BLaER1 (cell line): ENCODE data around the gene LST1.

ENCODE experiments used
- H3K27ac ChIP-seq: shearing (Covaris generic); formaldehyde crosslinking; 2 replicates; pipeline ENCODE4 v1.8.1; 2022
- H3K27me3 ChIP-seq: shearing (Covaris generic); formaldehyde crosslinking; 2 replicates; pipeline ENCODE4 v1.8.1; 2022
- H3K36me3 ChIP-seq: shearing (Covaris generic); formaldehyde crosslinking; 2 replicates; pipeline ENCODE4 v1.8.1; 2022
- H3K4me1 ChIP-seq: shearing (Covaris generic); formaldehyde crosslinking; 2 replicates; pipeline ENCODE4 v1.8.1; 2022
- H3K4me2 ChIP-seq: shearing (Covaris generic); formaldehyde crosslinking; 2 replicates; pipeline ENCODE4 v1.8.1; 2022
- H3K4me3 ChIP-seq: shearing (Covaris generic); formaldehyde crosslinking; 2 replicates; pipeline ENCODE4 v1.8.1; 2022
- H3K9ac ChIP-seq: shearing (Covaris generic); formaldehyde crosslinking; 2 replicates; pipeline ENCODE4 v1.8.1; 2022
- H3K9me3 ChIP-seq: shearing (Covaris generic); formaldehyde crosslinking; 2 replicates; pipeline ENCODE4 v1.8.1; 2022
- H4K20me1 ChIP-seq: shearing (Covaris generic); formaldehyde crosslinking; 2 replicates; pipeline ENCODE4 v1.8.1; 2022
- Cebpa-rat ChIP-seq: shearing (Covaris generic); IDR thresholded peaks from 2 replicates; pipeline ENCODE4 v1.8.1; 2022

Gene LST1

DNA sequence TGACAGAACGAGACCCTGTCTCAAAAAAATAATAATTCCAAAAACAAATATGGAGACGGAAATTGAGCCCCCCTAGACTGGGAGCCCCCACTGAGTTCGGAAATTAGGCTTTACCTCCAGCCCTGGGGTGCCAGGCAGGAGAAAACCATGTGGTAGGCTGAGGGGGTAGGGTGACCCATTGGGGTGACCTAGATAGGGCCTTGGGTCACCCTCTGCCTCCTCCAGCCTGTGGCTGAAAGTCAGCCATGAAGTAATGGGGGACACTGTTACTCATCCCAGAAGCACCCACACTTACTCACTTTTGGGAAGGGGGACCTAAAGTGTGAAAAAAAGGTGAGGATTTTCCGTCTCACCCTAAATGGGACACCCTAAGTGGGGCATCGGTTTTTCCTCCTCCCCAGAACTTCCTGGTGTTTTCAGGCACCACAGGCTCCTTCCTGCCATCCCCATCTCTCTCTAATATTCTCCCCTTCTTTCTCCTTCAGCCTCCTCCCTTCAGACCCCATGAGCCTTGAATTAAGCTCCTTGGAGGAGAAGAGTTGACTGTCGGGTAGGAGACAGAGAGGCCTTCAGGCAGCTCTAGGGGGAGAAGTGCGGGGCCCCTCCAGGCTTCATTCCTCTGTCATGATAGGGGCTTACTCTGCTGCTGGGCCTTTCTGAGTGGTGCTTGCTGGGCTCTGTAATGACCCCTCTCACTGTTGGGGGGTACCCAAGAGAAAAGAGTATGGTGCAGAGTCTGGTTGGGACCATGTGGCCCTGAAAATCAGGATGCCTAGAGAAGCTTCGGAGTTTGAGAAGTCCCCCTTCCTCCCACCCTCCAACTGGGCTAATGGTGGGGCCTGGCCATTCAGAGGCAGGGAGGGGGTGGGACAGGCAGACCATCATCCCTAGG is 6.3 kb upstream of the LST1 start:
- H3K9me3 ChIP-seq: no peaks in the 10 kb centered on the region
- H3K9ac ChIP-seq: no peak overlapping the region
- H4K20me1 ChIP-seq: 0 out of 2 replicates have a peak, but pooled peaks cover 7% of the 10 kb centered on the region
- H3K27me3 ChIP-seq: no peaks in the 10 kb centered on the region
- H3K27ac ChIP-seq: no peak overlapping the region
- H3K36me3 ChIP-seq: peaks cover 25% of the 10 kb centered on the region
- no peak overlapping the region for H3K4me3 ChIP-seq
- peak overlapping the region; percentile 99 for H3K4me2 ChIP-seq
- TF ChIP-seq Cebpa-rat: no peak
- H3K4me1 ChIP-seq: peaks cover 85% of the 10 kb centered on the region

DNA sequence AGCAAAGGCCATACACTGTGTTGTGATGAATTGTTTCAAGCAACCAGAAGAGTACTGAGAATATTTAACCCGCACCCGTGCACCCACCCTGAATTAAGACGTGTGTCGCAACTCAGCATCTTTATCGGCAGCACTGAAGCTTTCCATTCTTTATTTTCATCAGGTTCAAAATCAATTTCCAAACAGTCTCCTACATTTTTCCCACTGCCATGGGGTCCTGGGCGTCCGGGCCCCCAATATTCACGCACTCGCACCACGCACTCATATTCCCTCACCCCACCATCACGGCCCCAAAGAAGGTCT is 5.7 kb upstream of the LST1 start:
- H3K9me3 ChIP-seq: no peaks in the 10 kb centered on the region
- peak overlapping the region; percentile 92 for H3K9ac ChIP-seq
- H3K27me3 ChIP-seq: no peaks in the 10 kb centered on the region
- peak overlapping the region; percentile 93 for H3K27ac ChIP-seq
- H4K20me1 ChIP-seq: 0 out of 2 replicates have a peak, but pooled peaks cover 7% of the 10 kb centered on the region
- peak overlapping the region; percentile 99 for H3K4me2 ChIP-seq
- TF ChIP-seq Cebpa-rat: peak; percentile 68
- peaks cover 25% of the 10 kb centered on the region for H3K36me3 ChIP-seq
- peaks cover 85% of the 10 kb centered on the region for H3K4me1 ChIP-seq
- peak overlapping the region; percentile 81 for H3K4me3 ChIP-seq

DNA sequence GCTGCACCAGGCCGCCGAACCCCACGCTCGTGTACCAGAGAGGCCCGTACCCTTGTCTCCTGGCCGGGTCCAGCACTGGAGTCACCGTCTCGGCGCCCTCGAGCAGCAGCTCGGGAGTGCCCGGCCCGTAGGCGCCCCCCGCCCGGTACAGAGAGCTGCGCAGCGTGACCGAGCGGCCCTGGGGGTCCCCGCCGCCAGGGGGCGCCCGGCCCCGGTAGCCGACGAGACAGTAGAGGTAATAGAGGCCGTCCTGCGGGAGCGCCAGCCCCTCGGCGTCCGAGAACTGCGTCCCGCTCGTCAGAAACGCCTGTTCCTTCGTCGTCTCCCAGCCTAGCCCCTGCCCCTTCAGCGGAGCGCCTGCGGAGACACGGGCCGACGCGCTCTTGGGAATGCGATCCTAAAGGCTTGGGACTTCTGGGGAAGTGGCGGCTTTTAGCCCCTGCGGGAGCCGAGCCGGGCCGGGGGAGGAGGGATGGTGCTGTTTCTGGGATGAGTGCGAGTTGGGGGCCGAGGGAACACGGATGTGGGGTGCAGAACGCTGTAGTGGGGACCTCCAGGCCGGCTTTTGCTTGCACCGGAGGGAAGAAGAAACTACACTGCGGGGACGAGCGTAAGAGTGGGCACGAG is 5.2 kb upstream of the LST1 start:
- peaks cover 25% of the 10 kb centered on the region for H3K36me3 ChIP-seq
- H3K27me3 ChIP-seq: no peaks in the 10 kb centered on the region
- peak overlapping the region; percentile 81 for H3K4me3 ChIP-seq
- no peak for TF ChIP-seq Cebpa-rat
- H3K27ac ChIP-seq: peak overlapping the region; percentile 93
- H3K9ac ChIP-seq: peak overlapping the region; percentile 92
- H3K9me3 ChIP-seq: no peaks in the 10 kb centered on the region
- peak overlapping the region; percentile 99 for H3K4me2 ChIP-seq
- H4K20me1 ChIP-seq: 0 out of 2 replicates have a peak, but pooled peaks cover 7% of the 10 kb centered on the region
- peaks cover 86% of the 10 kb centered on the region for H3K4me1 ChIP-seq

DNA sequence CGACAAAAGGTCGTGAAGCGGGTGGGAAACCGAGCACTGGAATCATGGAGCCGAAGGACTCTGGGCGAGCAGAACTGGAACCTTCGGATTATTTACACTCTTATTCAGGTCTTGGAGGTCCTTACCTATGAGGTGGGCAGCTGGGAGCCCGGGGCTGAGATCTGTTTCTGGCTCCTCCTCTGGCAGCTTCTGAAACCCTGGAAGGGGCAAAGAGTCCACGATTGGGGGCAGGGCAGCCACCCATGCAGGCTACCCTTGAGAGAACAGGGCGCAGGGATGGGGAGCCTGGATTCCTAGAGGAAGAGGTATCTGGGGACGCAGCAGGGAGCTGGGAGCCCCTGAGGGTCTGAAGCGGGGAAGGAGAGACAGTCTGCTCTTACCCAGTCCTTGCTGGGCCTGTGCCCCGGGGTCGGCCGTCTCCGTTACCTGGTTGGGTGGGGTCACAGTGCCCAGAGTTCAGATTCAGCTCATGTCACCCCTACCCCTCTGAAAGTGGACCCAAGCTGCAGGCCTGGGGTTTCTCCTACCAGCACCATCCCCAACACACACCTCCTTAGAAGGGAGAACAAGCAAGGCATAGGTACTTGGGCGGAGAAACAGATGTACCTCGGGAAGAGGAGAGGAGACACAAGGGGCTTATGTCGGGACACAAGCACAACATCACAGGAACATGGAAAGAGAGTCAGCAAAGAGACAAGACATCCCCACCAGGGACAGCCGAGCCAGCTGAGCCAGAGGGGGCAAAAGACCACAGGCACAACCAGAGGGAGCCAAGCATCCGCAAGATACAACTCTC is 4.4 kb upstream of the LST1 start:
- H4K20me1 ChIP-seq: 0 out of 2 replicates have a peak, but pooled peaks cover 6% of the 10 kb centered on the region
- peak overlapping the region; percentile 99 for H3K4me2 ChIP-seq

DNA sequence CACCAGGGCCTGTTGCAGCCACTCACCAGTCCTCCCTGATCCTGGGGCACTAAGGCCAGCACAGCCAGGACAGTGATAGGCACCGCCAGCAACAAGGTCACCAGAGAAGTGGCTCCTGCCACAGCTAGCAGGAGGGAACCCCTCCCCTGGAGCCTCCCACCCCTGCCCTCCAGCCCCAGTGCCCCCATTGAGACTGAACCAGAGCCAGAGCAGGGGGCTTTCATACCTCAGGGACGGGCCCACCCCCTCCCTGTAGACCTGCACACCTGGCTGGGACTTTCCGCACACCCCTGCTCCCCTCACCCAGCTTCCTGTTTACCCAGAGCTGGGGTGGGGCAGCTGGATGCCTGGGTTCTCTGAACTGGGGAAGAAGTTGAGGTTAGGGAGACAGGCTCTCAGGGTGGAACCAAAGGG is 3.8 kb upstream of the LST1 start, which contains the start of gene LTB:
Gene LTB (minus strand): TSS at position 195 of the 414 bp plus-strand sequence. CDS start 7 bp downstream, at position 188.
- Histone ChIP-seq H3K9ac (peak within 1 kb of the TSS; percentile 92), H3K9me3 (no peaks in the 10 kb centered on the region), H3K4me3 (peak within 1 kb of the TSS; percentile 81), H4K20me1 (0 out of 2 replicates have a peak, but pooled peaks cover under 1% of the 10 kb centered on the region), H3K27ac (peak within 1 kb of the TSS; percentile 93), H3K36me3 (peaks cover 19% of the 10 kb centered on the region), H3K4me2 (peak within 1 kb of the TSS; percentile 99), H3K27me3 (no peaks in the 10 kb centered on the region), H3K4me1 (peaks cover 86% of the 10 kb centered on the region)
- TF ChIP-seq Cebpa-rat: no peak

More for the DNA sequence above, 4.4 kb upstream of the LST1 start:
- TF ChIP-seq Cebpa-rat: no peak
- Histone ChIP-seq H3K27ac (peak overlapping the region; percentile 93), H3K4me1 (peaks cover 86% of the 10 kb centered on the region), H3K27me3 (no peaks in the 10 kb centered on the region), H3K36me3 (peaks cover 25% of the 10 kb centered on the region), H3K9me3 (no peaks in the 10 kb centered on the region), H3K4me3 (peak overlapping the region; percentile 81), H3K9ac (peak overlapping the region; percentile 92)

DNA sequence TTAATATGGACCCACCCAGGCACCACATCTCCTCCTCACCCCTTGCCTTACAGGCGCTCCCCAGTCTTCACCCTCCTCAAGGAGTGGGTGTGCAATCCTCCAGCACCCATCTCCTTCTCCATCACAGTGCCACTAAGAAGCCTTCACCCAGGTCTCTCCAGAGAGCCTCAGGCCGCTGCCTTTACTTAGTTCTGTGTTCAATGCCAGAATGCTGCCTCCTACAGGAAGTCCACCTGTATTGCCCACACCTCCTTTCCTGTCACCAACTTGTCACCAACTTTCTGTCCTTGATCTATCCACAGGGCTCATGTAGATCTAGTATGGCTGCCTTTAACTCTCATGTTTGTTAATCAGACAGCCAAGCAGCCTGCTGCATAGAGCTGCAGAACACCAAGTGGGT is 586 bp upstream of the LST1 start:
- no peaks in the 10 kb centered on the region for H3K27me3 ChIP-seq
- no peaks in the 10 kb centered on the region for H4K20me1 ChIP-seq
- peak overlapping the region; percentile 84 for H3K27ac ChIP-seq
- no peak overlapping the region for H3K9ac ChIP-seq
- no peak overlapping the region for H3K4me3 ChIP-seq
- H3K36me3 ChIP-seq: no peaks in the 10 kb centered on the region
- peak overlapping the region; percentile 88 for H3K4me2 ChIP-seq
- TF ChIP-seq Cebpa-rat: no peak
- H3K9me3 ChIP-seq: no peaks in the 10 kb centered on the region
- peaks cover 80% of the 10 kb centered on the region for H3K4me1 ChIP-seq

DNA sequence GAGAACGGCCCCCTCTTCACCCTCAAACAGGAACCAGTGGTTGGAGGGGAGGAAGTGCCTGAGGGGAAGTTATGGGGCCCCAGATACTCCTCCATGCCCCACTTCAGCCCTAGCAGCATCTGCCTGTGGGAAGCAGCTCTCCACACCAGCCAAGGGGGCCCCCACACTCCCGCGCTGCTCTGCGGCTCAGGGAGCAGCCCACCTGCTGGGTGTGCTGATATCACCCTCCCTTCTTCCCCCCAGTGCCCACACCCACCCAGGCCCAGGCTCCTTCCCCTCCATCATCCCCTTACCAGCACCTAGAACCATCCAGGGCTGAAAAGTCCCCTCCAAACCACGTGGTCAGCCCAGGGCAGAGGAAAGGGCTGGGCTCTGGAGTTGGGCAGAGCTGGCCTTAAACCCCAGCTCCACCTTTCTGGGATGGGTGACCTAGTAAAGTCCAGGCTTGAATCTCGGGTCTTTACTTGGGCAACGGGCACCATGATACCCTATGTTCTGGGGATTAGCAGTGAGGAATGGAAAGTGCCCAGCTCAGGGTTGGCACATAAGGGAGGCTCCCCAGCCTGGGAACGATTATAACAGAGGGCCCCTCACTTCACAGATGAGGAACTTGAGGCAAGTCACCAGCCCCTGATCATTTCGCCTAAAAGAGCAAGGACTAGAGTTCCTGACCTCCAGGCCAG is 663 bp downstream of the LST1 start:
- Histone ChIP-seq H3K4me2 (peak overlapping the region; percentile 88), H4K20me1 (no peaks in the 10 kb centered on the region), H3K4me3 (peak overlapping the region; percentile 27; the same call in 1 of the 2 replicates), H3K27ac (peak overlapping the region; percentile 84), H3K9me3 (no peaks in the 10 kb centered on the region), H3K27me3 (no peaks in the 10 kb centered on the region), H3K9ac (peak overlapping the region; percentile 51), H3K4me1 (peaks cover 72% of the 10 kb centered on the region), H3K36me3 (no peaks in the 10 kb centered on the region)
- no peak for TF ChIP-seq Cebpa-rat

DNA sequence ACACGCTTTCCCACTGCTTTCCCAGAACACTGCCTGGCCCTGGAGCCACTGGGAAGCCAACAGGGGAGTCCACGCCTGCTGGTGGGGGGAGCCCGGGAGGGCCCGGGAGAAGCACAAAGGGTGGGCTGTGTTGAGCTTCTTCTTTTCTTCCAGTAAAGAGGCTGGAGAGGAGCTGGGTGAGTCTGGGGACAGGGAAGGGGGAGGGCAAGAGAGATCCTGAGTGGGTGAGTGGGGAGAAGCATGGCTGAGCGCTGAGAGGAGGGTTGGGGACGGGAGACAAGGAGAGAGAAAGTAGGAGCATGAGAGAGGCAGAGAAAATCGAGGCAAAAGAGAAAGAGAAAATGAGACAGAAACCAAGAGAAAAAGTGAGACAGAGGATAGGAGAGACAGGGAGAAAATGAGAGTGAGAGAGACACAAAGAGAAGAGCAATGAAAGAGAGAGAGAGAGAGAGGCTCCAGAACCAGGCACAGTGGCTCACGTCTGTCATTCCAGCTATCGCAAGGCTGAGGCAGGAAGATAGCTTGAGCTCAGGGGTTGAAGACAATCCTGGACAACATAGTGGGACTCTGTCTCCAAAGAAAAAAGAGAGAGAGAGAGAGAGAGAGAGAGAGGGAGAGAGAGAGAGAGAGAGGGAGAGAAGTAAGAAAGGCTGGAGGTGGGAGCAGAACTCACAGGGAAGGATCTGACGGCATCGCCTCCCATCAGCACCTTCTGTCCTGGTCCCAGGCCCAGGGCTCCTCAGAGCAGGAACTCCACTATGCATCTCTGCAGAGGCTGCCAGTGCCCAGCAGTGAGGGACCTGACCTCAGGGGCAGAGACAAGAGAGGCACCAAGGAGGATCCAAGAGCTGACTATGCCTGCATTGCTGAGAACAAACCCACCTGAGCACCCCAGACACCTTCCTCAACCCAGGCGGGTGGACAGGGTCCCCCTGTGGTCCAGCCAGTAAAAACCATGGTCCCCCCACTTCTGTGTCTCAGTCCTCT is 2.0 kb downstream of the LST1 start:
- TF ChIP-seq Cebpa-rat: no peak

More for the DNA sequence above, 2.0 kb downstream of the LST1 start:
- Histone ChIP-seq H3K36me3 (no peaks in the 10 kb centered on the region), H3K4me3 (no peak overlapping the region), H3K27ac (peak overlapping the region; percentile 84), H3K9ac (peak overlapping the region; percentile 53), H3K9me3 (no peaks in the 10 kb centered on the region), H3K4me2 (peak overlapping the region; percentile 88), H4K20me1 (no peaks in the 10 kb centered on the region), H3K27me3 (no peaks in the 10 kb centered on the region), H3K4me1 (peaks cover 68% of the 10 kb centered on the region)
